ENCODE measurements around the gene IL6ST. TPM values are rescaled to one million over a fixed set of nuclear protein-coding genes. Genes with fewer than 3 reads are reported as not detected.

The IL6ST gene
- total RNA-seq, 1 donor from 2014 or later = 197 TPM

DNA sequence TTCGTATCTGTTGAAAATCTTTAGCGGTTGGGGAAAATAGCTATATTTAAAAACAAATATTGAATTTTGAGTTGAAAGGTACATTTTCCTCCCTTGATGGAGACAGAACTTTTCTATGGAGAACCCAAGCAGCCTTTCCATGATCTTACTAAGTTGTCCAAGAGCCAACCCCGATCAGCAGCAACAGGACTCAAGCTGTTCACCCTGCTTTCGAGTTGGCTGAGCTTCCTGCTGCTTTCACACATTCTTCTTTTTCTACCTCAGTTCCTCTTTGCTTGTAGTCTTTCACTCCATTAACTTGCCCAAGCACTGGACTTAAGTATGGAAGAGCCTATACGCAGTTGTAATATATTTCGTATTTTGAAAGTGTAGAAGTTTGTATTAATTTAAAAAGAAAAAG lies 59.4 kb downstream of the IL6ST start:
- Mint-ChIP-seq H3K36me3 (ENCODE audit: unreplicated experiment) (peaks cover 20% of the 10 kb centered on the region), H3K4me1 (ENCODE audit: unreplicated experiment) (no peaks in the 10 kb centered on the region), H3K9me3 (ENCODE audit: unreplicated experiment) (no peaks in the 10 kb centered on the region), H3K27me3 (ENCODE audit: unreplicated experiment) (no peaks in the 10 kb centered on the region), H3K4me3 (ENCODE audit: unreplicated experiment) (no peak overlapping the region), H3K27ac (ENCODE audit: unreplicated experiment) (no peak overlapping the region)
- TF ChIP-seq, protein P1, sequence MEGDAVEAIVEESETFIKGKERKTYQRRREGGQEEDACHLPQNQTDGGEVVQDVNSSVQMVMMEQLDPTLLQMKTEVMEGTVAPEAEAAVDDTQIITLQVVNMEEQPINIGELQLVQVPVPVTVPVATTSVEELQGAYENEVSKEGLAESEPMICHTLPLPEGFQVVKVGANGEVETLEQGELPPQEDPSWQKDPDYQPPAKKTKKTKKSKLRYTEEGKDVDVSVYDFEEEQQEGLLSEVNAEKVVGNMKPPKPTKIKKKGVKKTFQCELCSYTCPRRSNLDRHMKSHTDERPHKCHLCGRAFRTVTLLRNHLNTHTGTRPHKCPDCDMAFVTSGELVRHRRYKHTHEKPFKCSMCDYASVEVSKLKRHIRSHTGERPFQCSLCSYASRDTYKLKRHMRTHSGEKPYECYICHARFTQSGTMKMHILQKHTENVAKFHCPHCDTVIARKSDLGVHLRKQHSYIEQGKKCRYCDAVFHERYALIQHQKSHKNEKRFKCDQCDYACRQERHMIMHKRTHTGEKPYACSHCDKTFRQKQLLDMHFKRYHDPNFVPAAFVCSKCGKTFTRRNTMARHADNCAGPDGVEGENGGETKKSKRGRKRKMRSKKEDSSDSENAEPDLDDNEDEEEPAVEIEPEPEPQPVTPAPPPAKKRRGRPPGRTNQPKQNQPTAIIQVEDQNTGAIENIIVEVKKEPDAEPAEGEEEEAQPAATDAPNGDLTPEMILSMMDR (IDR thresholded peaks at IDR 0.05) = no peak
- DNase-seq (ENCODE audit: extremely low spot score, unreplicated experiment) = no peak

DNA sequence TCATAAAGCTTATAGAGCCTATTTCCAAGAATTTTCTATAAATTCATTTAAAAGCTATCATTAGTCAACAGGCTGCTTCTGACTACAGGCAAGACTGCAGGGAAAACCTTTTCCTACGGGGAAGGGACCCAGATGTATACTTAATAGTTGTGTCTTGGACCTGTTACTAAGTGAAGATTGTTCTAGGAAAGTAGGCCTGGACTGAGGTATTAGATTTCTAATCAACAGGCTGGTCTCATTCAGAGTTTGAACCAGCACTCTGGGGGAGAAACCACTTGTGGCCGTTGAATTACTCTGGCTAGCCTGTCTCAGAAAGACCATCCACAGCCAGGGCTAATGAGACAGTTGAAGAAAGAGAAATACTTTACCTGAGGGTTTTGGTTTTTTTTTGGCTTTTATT lies 60.0 kb downstream of the IL6ST start:
- Mint-ChIP-seq H3K4me1 (ENCODE audit: unreplicated experiment) (no peaks in the 10 kb centered on the region), H3K36me3 (ENCODE audit: unreplicated experiment) (peaks cover 16% of the 10 kb centered on the region), H3K27me3 (ENCODE audit: unreplicated experiment) (no peaks in the 10 kb centered on the region), H3K27ac (ENCODE audit: unreplicated experiment) (no peak overlapping the region), H3K9me3 (ENCODE audit: unreplicated experiment) (no peaks in the 10 kb centered on the region), H3K4me3 (ENCODE audit: unreplicated experiment) (no peak overlapping the region)
- TF ChIP-seq, protein P1 (IDR thresholded peaks at IDR 0.05) = no peak
- DNase-seq (ENCODE audit: extremely low spot score, unreplicated experiment) = no peak

DNA sequence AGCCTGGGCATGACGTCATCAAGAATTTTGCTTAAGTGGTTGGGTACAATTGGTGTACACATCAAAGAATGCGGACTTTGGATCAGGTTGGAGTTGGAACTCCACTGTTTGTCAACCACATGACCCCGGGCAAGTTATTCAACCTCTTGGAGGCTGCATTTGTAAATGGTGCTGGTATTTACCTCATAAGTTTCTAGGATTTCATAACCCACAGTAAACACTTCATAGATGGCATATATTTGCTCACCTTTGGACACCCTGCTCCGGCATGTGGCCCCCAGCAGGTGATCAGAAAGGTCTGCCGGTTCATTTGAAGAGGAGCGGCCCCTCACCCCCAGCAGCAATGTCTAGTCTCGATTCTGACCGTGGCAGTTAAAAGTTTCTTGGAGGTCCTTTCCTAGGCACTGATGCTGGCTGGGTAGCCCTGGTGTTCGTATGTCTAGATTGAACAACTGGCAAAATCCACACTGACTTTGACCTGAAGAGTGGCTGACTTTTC lies 60.6 kb downstream of the IL6ST start:
- H3K4me3 Mint-ChIP-seq (ENCODE audit: unreplicated experiment) = no peak overlapping the region
- no peak overlapping the region for H3K27ac Mint-ChIP-seq (ENCODE audit: unreplicated experiment)
- H3K27me3 Mint-ChIP-seq (ENCODE audit: unreplicated experiment) = no peaks in the 10 kb centered on the region
- H3K9me3 Mint-ChIP-seq (ENCODE audit: unreplicated experiment) = no peaks in the 10 kb centered on the region
- H3K4me1 Mint-ChIP-seq (ENCODE audit: unreplicated experiment) = no peaks in the 10 kb centered on the region
- no peak for DNase-seq (ENCODE audit: extremely low spot score, unreplicated experiment)
- TF ChIP-seq, protein P1 (IDR thresholded peaks at IDR 0.05) = no peak
- H3K36me3 Mint-ChIP-seq (ENCODE audit: unreplicated experiment) = peaks cover 16% of the 10 kb centered on the region

DNA sequence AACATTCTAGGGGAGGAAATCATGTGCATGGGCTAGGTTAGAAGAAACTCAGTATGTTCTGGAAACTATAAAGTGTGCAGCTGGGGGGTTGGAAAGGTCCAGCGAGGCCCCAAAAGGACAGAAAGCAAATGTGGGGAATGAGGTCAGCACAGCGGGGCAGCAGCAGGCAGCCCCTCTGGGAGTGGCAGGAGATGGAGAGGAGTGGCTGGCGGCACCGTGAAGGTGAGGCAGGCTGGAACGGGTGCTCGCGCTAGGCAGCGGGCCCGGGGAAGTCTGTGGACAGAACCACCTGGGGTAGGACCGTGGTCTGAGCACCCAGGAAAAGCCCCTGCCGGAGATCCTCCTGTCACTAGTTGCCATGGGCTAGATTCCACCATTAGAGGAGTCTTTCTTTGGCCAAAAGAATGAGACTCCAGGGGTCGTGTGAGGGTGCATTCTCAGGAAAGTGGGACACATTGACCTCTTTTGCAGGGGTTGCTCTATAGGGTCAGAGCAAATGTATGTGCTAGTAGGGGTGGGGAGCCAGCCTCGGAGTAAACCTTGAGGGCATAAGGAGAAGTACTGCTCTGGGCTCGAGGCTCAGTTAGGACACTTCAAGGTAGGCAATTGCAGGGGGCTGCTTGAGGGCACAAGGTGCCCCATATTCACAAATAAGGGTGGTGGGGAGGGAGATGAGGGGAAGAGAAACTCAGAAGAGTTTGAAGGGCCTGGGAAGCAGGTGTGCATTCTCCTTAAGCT lies 61.2 kb downstream of the IL6ST start:
- DNase-seq (ENCODE audit: extremely low spot score, unreplicated experiment) = no peak
- H3K9me3 Mint-ChIP-seq (ENCODE audit: unreplicated experiment) = no peaks in the 10 kb centered on the region
- H3K27me3 Mint-ChIP-seq (ENCODE audit: unreplicated experiment) = no peaks in the 10 kb centered on the region
- H3K4me1 Mint-ChIP-seq (ENCODE audit: unreplicated experiment) = no peaks in the 10 kb centered on the region
- H3K4me3 Mint-ChIP-seq (ENCODE audit: unreplicated experiment) = no peak overlapping the region
- H3K27ac Mint-ChIP-seq (ENCODE audit: unreplicated experiment) = no peak overlapping the region
- TF ChIP-seq, protein P1 (IDR thresholded peaks at IDR 0.05) = no peak
- H3K36me3 Mint-ChIP-seq (ENCODE audit: unreplicated experiment) = peaks cover 12% of the 10 kb centered on the region

DNA sequence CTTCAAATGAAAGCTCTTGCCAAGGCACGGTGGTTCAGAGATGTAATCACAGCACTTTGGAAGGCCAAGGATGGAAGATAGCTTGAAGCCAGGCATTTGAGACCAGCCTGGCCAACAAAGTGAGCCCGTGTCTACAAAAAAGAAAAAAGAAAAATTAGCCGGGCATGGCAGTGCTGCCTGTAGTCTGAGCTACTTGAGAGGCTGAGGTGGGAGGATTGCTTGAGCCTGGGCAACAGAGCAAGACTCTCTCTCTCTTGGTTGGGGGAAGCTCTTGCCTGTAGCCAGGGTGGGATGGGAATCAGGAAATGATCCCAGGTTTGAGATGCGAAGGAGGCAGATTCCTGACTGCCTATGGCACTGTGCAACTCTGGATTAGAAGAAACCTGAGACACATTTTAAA lies 62.1 kb downstream of the IL6ST start:
- no peaks in the 10 kb centered on the region for H3K4me1 Mint-ChIP-seq (ENCODE audit: unreplicated experiment)
- no peak overlapping the region for H3K4me3 Mint-ChIP-seq (ENCODE audit: unreplicated experiment)
- H3K27me3 Mint-ChIP-seq (ENCODE audit: unreplicated experiment) = no peaks in the 10 kb centered on the region
- no peak for DNase-seq (ENCODE audit: extremely low spot score, unreplicated experiment)
- TF ChIP-seq, protein P1 (IDR thresholded peaks at IDR 0.05) = no peak
- no peaks in the 10 kb centered on the region for H3K9me3 Mint-ChIP-seq (ENCODE audit: unreplicated experiment)
- peaks cover 6% of the 10 kb centered on the region for H3K36me3 Mint-ChIP-seq (ENCODE audit: unreplicated experiment)
- no peak overlapping the region for H3K27ac Mint-ChIP-seq (ENCODE audit: unreplicated experiment)

All from osteocyte (in vitro differentiated cells).